H9 (cell line): ENCODE results near the gene ZBTB8A. TPM values are rescaled to one million over a fixed set of nuclear protein-coding genes. Genes with fewer than 3 reads are reported as not detected.

ENCODE experiments used
- DNase-seq: peaks from one replicate; pipeline ENCODE4 v3.0.0-alpha.2; 2017
- H2AFZ ChIP-seq: one replicate; pipeline ENCODE4 v1.6.1; 2013; ENCODE audit warnings: mild to moderate bottlenecking, low read length, control low read depth, moderate library complexity
- H2AK5ac ChIP-seq: 2 replicates; pipeline ENCODE4 v1.6.1; 2013; ENCODE audit warnings: low read length, control low read depth, mixed read lengths; ENCODE audit not compliant: insufficient read length
- H2BK120ac ChIP-seq: one replicate; pipeline ENCODE4 v1.6.1; 2013; ENCODE audit warnings: low read depth, mild to moderate bottlenecking, low read length, control low read depth, inconsistent platforms; ENCODE audit not compliant: poor library complexity, severe bottlenecking
- H2BK12ac ChIP-seq: 2 replicates; pipeline ENCODE4 v1.6.1; 2013; ENCODE audit warnings: low read length, control low read depth, mixed read lengths, low read depth; ENCODE audit not compliant: insufficient read length
- H2BK15ac ChIP-seq: 2 replicates; pipeline ENCODE4 v1.6.1; 2013; ENCODE audit warnings: low read depth, low read length, control low read depth
- H2BK20ac ChIP-seq: one replicate; pipeline ENCODE4 v1.6.1; 2013; ENCODE audit warnings: low read depth, mild to moderate bottlenecking, low read length, control low read depth, inconsistent platforms; ENCODE audit not compliant: poor library complexity, severe bottlenecking
- H2BK5ac ChIP-seq: 2 replicates; pipeline ENCODE4 v1.6.1; 2013; ENCODE audit warnings: low read length, control low read depth, mixed read lengths; ENCODE audit not compliant: insufficient read length
- H3K14ac ChIP-seq: 2 replicates; pipeline ENCODE4 v1.6.1; 2013; ENCODE audit warnings: low read length, control low read depth; ENCODE audit not compliant: insufficient read depth
- H3K18ac ChIP-seq: 2 replicates; pipeline ENCODE4 v1.6.1; 2013; ENCODE audit warnings: low read depth, mild to moderate bottlenecking, mixed read lengths, low read length, control low read depth; ENCODE audit not compliant: insufficient read length
- H3K23ac ChIP-seq: 2 replicates; pipeline ENCODE4 v1.6.1; 2013; ENCODE audit warnings: low read length, control low read depth, mixed read lengths, low read depth; ENCODE audit not compliant: insufficient read length
- H3K23me2 ChIP-seq: 2 replicates; pipeline ENCODE4 v1.6.1; 2013; ENCODE audit warnings: low read depth, mild to moderate bottlenecking, mixed read lengths, low read length, control low read depth; ENCODE audit not compliant: insufficient read length, poor library complexity, severe bottlenecking
- H3K27ac ChIP-seq: 2 replicates; pipeline ENCODE4 v1.5.1; 2013; ENCODE audit warnings: low read length, control low read depth, mixed read lengths, low read depth; ENCODE audit not compliant: insufficient read length
- H3K27me3 ChIP-seq: 2 replicates; pipeline ENCODE4 v1.6.1; 2013; ENCODE audit warnings: low read length, control low read depth, inconsistent platforms; ENCODE audit not compliant: insufficient read depth
- H3K4ac ChIP-seq: 2 replicates; pipeline ENCODE4 v1.6.1; 2013; ENCODE audit warnings: low read depth, mild to moderate bottlenecking, control low read depth, inconsistent platforms, low read length, moderate library complexity
- H3K4me1 ChIP-seq: 2 replicates; pipeline ENCODE4 v1.6.1; 2013; ENCODE audit warnings: low read length, control low read depth, inconsistent platforms; ENCODE audit not compliant: insufficient read depth
- H3K4me2 ChIP-seq: 2 replicates; pipeline ENCODE4 v1.6.1; 2013; ENCODE audit warnings: low read length, control low read depth, mixed read lengths; ENCODE audit not compliant: insufficient read length, insufficient read depth
- H3K56ac ChIP-seq: 2 replicates; pipeline ENCODE4 v1.6.1; 2013; ENCODE audit warnings: low read depth, mild to moderate bottlenecking, mixed read lengths, low read length, control low read depth; ENCODE audit not compliant: insufficient read length
- H3K79me1 ChIP-seq: 2 replicates; pipeline ENCODE4 v1.6.1; 2013; ENCODE audit warnings: low read depth, mild to moderate bottlenecking, moderate library complexity, low read length, control low read depth, inconsistent platforms; ENCODE audit not compliant: insufficient read depth, poor library complexity, severe bottlenecking
- H3K79me2 ChIP-seq: 2 replicates; pipeline ENCODE4 v1.6.1; 2013; ENCODE audit warnings: low read length, control low read depth, inconsistent platforms; ENCODE audit not compliant: insufficient read depth
- H3K9ac ChIP-seq: 2 replicates; pipeline ENCODE4 v1.6.1; 2013; ENCODE audit warnings: low read length, control low read depth, mixed read lengths; ENCODE audit not compliant: insufficient read length; ENCODE audit errors: extremely low read depth
- H3K9me3 ChIP-seq: one replicate; pipeline ENCODE4 v1.6.1; 2013; ENCODE audit warnings: low read depth, low read length, inconsistent platforms; ENCODE audit not compliant: control insufficient read depth
- H3T11ph ChIP-seq: one replicate; pipeline ENCODE4 v1.6.1; 2013; ENCODE audit warnings: mild to moderate bottlenecking, low read length, control low read depth, inconsistent platforms
- H4K20me1 ChIP-seq: one replicate; pipeline ENCODE4 v1.6.1; 2013; ENCODE audit not compliant: control insufficient read depth, insufficient read length, insufficient read depth
- H4K5ac ChIP-seq: 2 replicates; pipeline ENCODE4 v1.6.1; 2013; ENCODE audit warnings: low read depth, mild to moderate bottlenecking, mixed read lengths, low read length, control low read depth; ENCODE audit not compliant: insufficient read length
- H4K8ac ChIP-seq: replicated peaks from 2 replicates; pipeline ENCODE4 v1.6.1; 2013; ENCODE audit warnings: low read length, control low read depth, mixed read lengths, low read depth; ENCODE audit not compliant: insufficient read length
- H4K91ac ChIP-seq: 2 replicates; pipeline ENCODE4 v1.6.1; 2013; ENCODE audit warnings: low read depth, mild to moderate bottlenecking, moderate library complexity, mixed read lengths, low read length, control low read depth; ENCODE audit not compliant: insufficient read length
- H3K27ac Mint-ChIP-seq, 3 experiments: 2 replicates in 2 of 3; 3 replicates in 1 of 3; pipeline ENCODE4 v1.8.0; 2020 to 2021; ENCODE audit warnings: mixed read lengths in 3 of 3, mild to moderate bottlenecking in 1 of 3, moderate library complexity in 1 of 3
- H3K27me3 Mint-ChIP-seq: 2 replicates; pipeline ENCODE4 v1.8.0; 2021; ENCODE audit warnings: low read depth, mild to moderate bottlenecking, moderate library complexity, mixed read lengths
- H3K36me3 Mint-ChIP-seq, 3 experiments: 2 replicates in 2 of 3; 3 replicates in 1 of 3; pipeline ENCODE4 v1.8.0; 2020 to 2021; ENCODE audit warnings: low read depth in 3 of 3, mixed read lengths in 3 of 3; ENCODE audit not compliant: insufficient read depth in 1 of 3
- H3K4me1 Mint-ChIP-seq, 2 experiments: 2 replicates each; pipeline ENCODE4 v1.8.0; 2020; ENCODE audit warnings: mixed read lengths in 2 of 2
- H3K4me3 Mint-ChIP-seq, 2 experiments: 2 replicates in 1 of 2; 3 replicates in 1 of 2; pipeline ENCODE4 v1.8.0; 2020 to 2021; ENCODE audit warnings: mild to moderate bottlenecking in 2 of 2, mixed read lengths in 2 of 2, moderate library complexity in 1 of 2
- H3K9me3 Mint-ChIP-seq, 2 experiments: 2 replicates in 1 of 2; 3 replicates in 1 of 2; pipeline ENCODE4 v1.8.0; 2020; ENCODE audit warnings: mild to moderate bottlenecking in 2 of 2, mixed read lengths in 2 of 2, moderate library complexity in 1 of 2
- WGBS: extraction: QIAGEN DNeasy Blood & Tissue Kit; methylation state at CpG from one replicate; pipeline ENCODE4 v1.1.7; 2013; ENCODE audit warnings: missing lambda C conversion rate, low lambda C conversion rate, mixed read lengths; ENCODE audit not compliant: insufficient read length; ENCODE audit errors: extremely low coverage; 5-methylcytosine and 5-hydroxymethylcytosine counted together
- total RNA-seq: library from RNA; stranded (reverse); gene quantifications from 2 replicates; pipeline ENCODE4 v1.2.1, GENCODE V29; 2021
- TF ChIP-seq, protein P1 (sequence below): fragments of 200-600 bp; sonication (generic); conservative IDR thresholded peaks from 3 replicates; pipeline ENCODE4 v1.8.0; 2021; ENCODE audit warnings: antibody characterized with exemption, mild to moderate bottlenecking

ZBTB8A gene
- total RNA-seq, 1 experiment from 2014 or later = 11.3 TPM

DNA sequence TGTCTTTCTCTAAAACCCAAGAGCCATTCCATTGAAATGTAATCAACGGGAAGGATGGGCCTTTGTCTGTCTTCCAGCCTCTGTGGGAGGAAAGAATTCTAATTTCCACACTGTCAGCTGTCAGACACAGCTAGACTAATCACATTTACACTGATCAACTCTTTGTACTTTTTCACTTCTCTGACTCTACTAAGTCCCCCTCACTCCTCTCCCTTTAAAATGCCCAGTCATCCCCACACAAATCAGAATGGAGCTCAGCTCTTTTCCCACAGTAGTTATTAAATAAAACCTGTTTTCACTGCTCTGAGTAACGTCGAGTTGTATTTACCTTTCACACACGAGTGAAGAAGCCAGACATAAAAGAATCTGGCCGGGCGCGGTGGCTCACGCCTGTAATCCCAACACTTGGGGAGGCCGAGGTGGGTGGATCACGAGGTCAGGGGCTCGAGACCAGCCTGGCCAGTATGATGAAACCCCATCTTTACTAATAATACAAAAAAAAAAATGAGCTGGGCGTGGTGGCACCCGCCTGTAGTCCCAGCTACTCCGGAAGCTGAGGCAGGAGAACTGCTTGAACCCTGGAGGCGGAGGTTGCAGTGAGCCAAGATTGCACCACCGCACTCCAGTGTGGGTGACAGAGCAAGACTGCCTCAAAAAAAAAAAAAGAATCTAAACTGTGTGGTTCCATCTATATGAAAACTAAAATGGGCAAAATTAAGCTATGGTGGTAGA, 97.9 kb downstream of the ZBTB8A start:
- Histone ChIP-seq H2BK5ac (no peak overlapping the region), H3K9ac (no peak overlapping the region), H3K14ac (no peak overlapping the region), H2BK120ac (peak overlapping the region; percentile 28), H3K4ac (no peak overlapping the region), H2AK5ac (no peak overlapping the region), H3K18ac (no peak overlapping the region), H3K27me3 (no peaks in the 10 kb centered on the region), H3K27ac (peak overlapping the region; percentile 41), H2BK12ac (no peak overlapping the region), H4K91ac (no peak overlapping the region), H4K5ac (no peak overlapping the region), H2BK20ac (no peak overlapping the region), H3K79me1 (peaks cover 3% of the 10 kb centered on the region), H2AFZ (no peak overlapping the region), H3K23ac (no peak overlapping the region), H3K4me1 (no peaks in the 10 kb centered on the region; the same call in 1 of the 2 replicates), H4K8ac (no peak overlapping the region), H3K4me2 (peak overlapping the region; percentile 29), H3K79me2 (peaks cover 3% of the 10 kb centered on the region), H3T11ph (no peak overlapping the region), H3K23me2 (no peaks in the 10 kb centered on the region), H2BK15ac (no peak overlapping the region), H4K20me1 (no peaks in the 10 kb centered on the region), H3K9me3 (no peaks in the 10 kb centered on the region), H3K56ac (no peak overlapping the region)
- TF ChIP-seq, protein P1, sequence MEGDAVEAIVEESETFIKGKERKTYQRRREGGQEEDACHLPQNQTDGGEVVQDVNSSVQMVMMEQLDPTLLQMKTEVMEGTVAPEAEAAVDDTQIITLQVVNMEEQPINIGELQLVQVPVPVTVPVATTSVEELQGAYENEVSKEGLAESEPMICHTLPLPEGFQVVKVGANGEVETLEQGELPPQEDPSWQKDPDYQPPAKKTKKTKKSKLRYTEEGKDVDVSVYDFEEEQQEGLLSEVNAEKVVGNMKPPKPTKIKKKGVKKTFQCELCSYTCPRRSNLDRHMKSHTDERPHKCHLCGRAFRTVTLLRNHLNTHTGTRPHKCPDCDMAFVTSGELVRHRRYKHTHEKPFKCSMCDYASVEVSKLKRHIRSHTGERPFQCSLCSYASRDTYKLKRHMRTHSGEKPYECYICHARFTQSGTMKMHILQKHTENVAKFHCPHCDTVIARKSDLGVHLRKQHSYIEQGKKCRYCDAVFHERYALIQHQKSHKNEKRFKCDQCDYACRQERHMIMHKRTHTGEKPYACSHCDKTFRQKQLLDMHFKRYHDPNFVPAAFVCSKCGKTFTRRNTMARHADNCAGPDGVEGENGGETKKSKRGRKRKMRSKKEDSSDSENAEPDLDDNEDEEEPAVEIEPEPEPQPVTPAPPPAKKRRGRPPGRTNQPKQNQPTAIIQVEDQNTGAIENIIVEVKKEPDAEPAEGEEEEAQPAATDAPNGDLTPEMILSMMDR = no peak
- no peak for DNase-seq
- H3K9me3 Mint-ChIP-seq = no peaks in the 10 kb centered on the region
- peak overlapping the region; percentile 72 to 94 (median 78); a peak in 6 of 7 replicates for H3K27ac Mint-ChIP-seq
- H3K27me3 Mint-ChIP-seq = no peaks in the 10 kb centered on the region
- H3K4me3 Mint-ChIP-seq = peak overlapping the region; percentile 15 to 27
- WGBS = no CpG with 5 or more reads among the region's 16 CpGs
- peaks cover 0 to 20% (median 3%) of the 10 kb centered on the region in 3 experiments; a peak in 4 of 7 replicates for H3K36me3 Mint-ChIP-seq
- H3K4me1 Mint-ChIP-seq = peaks cover 48% of the 10 kb centered on the region in 2 experiments
